Ascending aorta (tissue), 2 donors: ENCODE results near the gene ENPP6. TPM values are rescaled to one million over a fixed set of nuclear protein-coding genes. Genes with fewer than 3 reads are reported as not detected.

Experiments used
- DNase-seq, 2 donors: peaks; one replicate each; pipeline ENCODE4 v3.0.0-alpha.2; 2019; ENCODE audit warnings: low spot score in 2 of 2
- H3K27ac ChIP-seq, 2 donors: fragments of 200-600 bp; sonication (generic); one replicate each; pipeline ENCODE4 v1.5.1; 2016 to 2017; ENCODE audit warnings: mild to moderate bottlenecking in 1 of 2
- H3K27me3 ChIP-seq: fragments of 200-600 bp; sonication (generic); one replicate; pipeline ENCODE4 v1.5.1; 2017
- H3K36me3 ChIP-seq, 2 donors: fragments of 200-600 bp; sonication (generic); one replicate each; pipeline ENCODE4 v1.5.1; 2016
- H3K4me1 ChIP-seq, 2 donors: fragments of 200-600 bp; sonication (generic); one replicate each; pipeline ENCODE4 v1.5.1; 2016 to 2017; ENCODE audit warnings: mild to moderate bottlenecking in 1 of 2
- H3K4me3 ChIP-seq, 2 donors: fragments of 200-600 bp; sonication (generic); one replicate each; pipeline ENCODE4 v1.5.1; 2016 to 2017; ENCODE audit warnings: mild to moderate bottlenecking in 1 of 2
- H3K9me3 ChIP-seq, 2 donors: fragments of 200-600 bp; sonication (generic); one replicate each; pipeline ENCODE4 v1.5.1; 2016
- CTCF ChIP-seq, 3 experiments: fragments of 200-600 bp in 2 of 3; fragments of 450-650 bp in 1 of 3; sonication (generic) in 2 of 3; IDR thresholded peaks; one replicate each; pipeline ENCODE4 v1.5.1; 2016 to 2019; ENCODE audit warnings: antibody characterized with exemption in 3 of 3, mild to moderate bottlenecking in 1 of 3, moderate library complexity in 1 of 3
- intact Hi-C: fragments of 100-400 bp; cut with DNase I; formaldehyde crosslinking; loops from one replicate; pipeline ENCODE4 v1.15.1; 2023
- total RNA-seq: library from RNA; depleted of rRNA; stranded (reverse); fragments of >200 nt; gene quantifications from one replicate; pipeline ENCODE4 v1.1.0, GENCODE V29; 2016

ENPP6 gene
- total RNA-seq: not detected

- Histone ChIP-seq H3K27ac (no peak within 1 kb of the TSS), H3K27me3 (no peaks in the 10 kb centered on the region), H3K9me3 (no peaks in the 10 kb centered on the region), H3K4me3 (no peak within 1 kb of the TSS), H3K4me1 (no peaks in the 10 kb centered on the region), H3K36me3 (no peaks in the 10 kb centered on the region)
- no peak for DNase-seq
- intact Hi-C loops: no loop called here
- TF ChIP-seq CTCF (IDR thresholded peaks at IDR 0.05): no peak
These were observed at the start of gene ENPP6 for GRCh38 chr4:184217634-184218033. ENPP6 (minus strand) TSS chr4:184217873; CDS start chr4:184217819, 54 bp downstream.

- TF ChIP-seq CTCF (IDR thresholded peaks at IDR 0.05): no peak
- Histone ChIP-seq H3K27me3 (no peaks in the 10 kb centered on the region), H3K4me3 (no peak overlapping the region), H3K4me1 (peaks cover 0 to 2% of the 10 kb centered on the region in 2 donors), H3K9me3 (no peaks in the 10 kb centered on the region), H3K36me3 (no peaks in the 10 kb centered on the region), H3K27ac (no peak overlapping the region)
- no peak for DNase-seq
- intact Hi-C loops: loop anchor here (5.0 to 10.0 kb wide), 3 partner anchors 115 to 762 kb away; partner anchors contain the start of gene ING2
These were observed 49.5 kb upstream of the ENPP6 start for GRCh38 chr4:184267206-184267608.

GRCh38 chr4:184265546-184266351 is 48.1 kb upstream of the ENPP6 start:
- H3K27me3 ChIP-seq: no peaks in the 10 kb centered on the region
- no peak overlapping the region for H3K4me3 ChIP-seq
- intact Hi-C loops: loop anchor here (2.0 to 10.0 kb wide), 5 partner anchors 117 to 761 kb away; partner anchors contain the start of genes CASP3, ING2 and PRIMPOL
- no peaks in the 10 kb centered on the region for H3K36me3 ChIP-seq
- peaks cover 0 to 2% of the 10 kb centered on the region in 2 donors for H3K4me1 ChIP-seq
- no peak overlapping the region for H3K27ac ChIP-seq
- no peak for TF ChIP-seq CTCF (IDR thresholded peaks at IDR 0.05)
- no peaks in the 10 kb centered on the region for H3K9me3 ChIP-seq
- DNase-seq: no peak

GRCh38 chr4:184263910-184264732 is 46.4 kb upstream of the ENPP6 start:
- no peaks in the 10 kb centered on the region for H3K9me3 ChIP-seq
- H3K27ac ChIP-seq: no peak overlapping the region
- intact Hi-C loops: loop anchor here (1.0 to 10.0 kb wide), 5 partner anchors 209 to 759 kb away; partner anchors contain the start of genes CASP3, ING2 and PRIMPOL
- peak; percentile 46 to 98 for DNase-seq
- no peak overlapping the region for H3K4me3 ChIP-seq
- H3K36me3 ChIP-seq: no peaks in the 10 kb centered on the region
- no peaks in the 10 kb centered on the region for H3K27me3 ChIP-seq
- peak; percentile 83 to 92 (median 90) for TF ChIP-seq CTCF (IDR thresholded peaks at IDR 0.05)
- peaks cover 0 to 2% of the 10 kb centered on the region in 2 donors for H3K4me1 ChIP-seq

- intact Hi-C loops: loop anchor here (10.0 kb wide), 2 partner anchors 481 to 759 kb away; partner anchors contain the start of gene ING2
- no peak for TF ChIP-seq CTCF (IDR thresholded peaks at IDR 0.05)
- no peak overlapping the region for H3K4me3 ChIP-seq
- H3K27me3 ChIP-seq: no peaks in the 10 kb centered on the region
- no peak for DNase-seq
- H3K27ac ChIP-seq: no peak overlapping the region
- no peaks in the 10 kb centered on the region for H3K36me3 ChIP-seq
- H3K4me1 ChIP-seq: no peaks in the 10 kb centered on the region
- no peaks in the 10 kb centered on the region for H3K9me3 ChIP-seq
These were observed 45.8 kb upstream of the ENPP6 start for GRCh38 chr4:184263461-184263860.
